ENCODE measurements around the gene FBXW11. TPM values are rescaled to one million over a fixed set of nuclear protein-coding genes. Genes with fewer than 3 reads are reported as not detected.

Gene FBXW11
- total and polyA plus RNA-seq, 2 of the 13 experiments (the other 11 are each of a cell fraction or from before 2014, with no cell fraction given), result 31.7 to 53.6 TPM

- Histone ChIP-seq H3K36me3 (replicated peaks in 1 of 2; ENCODE audit: control insufficient read depth in 1 of 2, insufficient read depth in 2 of 2, low read length in 2 of 2) (no peaks in the 10 kb centered on the region), H4K20me1 (ENCODE audit: insufficient read depth, low read length) (no peaks in the 10 kb centered on the region), H3K27me3 (ENCODE audit: control insufficient read depth in 1 of 2, insufficient read depth in 2 of 2, low read length in 2 of 2) (peaks cover 0 to 2% of the 10 kb centered on the region in 2 experiments; a peak in 1 of 5 replicates), H3K4me1 (ENCODE audit: insufficient read depth, low read length) (no peaks in the 10 kb centered on the region), H3K9ac (ENCODE audit: insufficient read depth, low read depth, low read length) (no peak overlapping the region), H3K79me2 (ENCODE audit: insufficient read depth, low read length) (no peaks in the 10 kb centered on the region), H3K9me3 (ENCODE audit: low read length) (no peaks in the 10 kb centered on the region), H3K4me3 (replicated peaks in 1 of 3; ENCODE audit: insufficient read depth in 1 of 3, low read depth in 2 of 3, low read length in 3 of 3) (no peak overlapping the region), H2AFZ (ENCODE audit: low read length) (no peak overlapping the region), H3K4me2 (ENCODE audit: low read depth, low read length) (no peak overlapping the region), H3K27ac (ENCODE audit: extremely low read length, insufficient read depth, low read length) (no peak overlapping the region)
- in situ Hi-C loops (cut with HindIII; ENCODE audit: extremely low pct_ligation_motif_present, low pct_unique_long_range_greater_than_20kb), result no loop called here
- TF ChIP-seq ZBTB39 (CRISPR knock-in tag; IDR thresholded peaks at IDR 0.05) (no peak), RBM22 (optimal IDR thresholded peaks at IDR 0.05; ENCODE audit: low read length) (no peak), ELF3 (CRISPR knock-in tag; IDR thresholded peaks at IDR 0.05) (no peak), ZNF589 (CRISPR knock-in tag; conservative IDR thresholded peaks at IDR 0.05) (no peak), ZNF607 (CRISPR knock-in tag; IDR thresholded peaks at IDR 0.05; ENCODE audit: borderline replicate concordance) (no peak), NFKBIZ (CRISPR knock-in tag; IDR thresholded peaks at IDR 0.05) (no peak), ZNF674 (CRISPR knock-in tag; IDR thresholded peaks at IDR 0.05; ENCODE audit: low read depth) (no peak), NPAS2 (CRISPR knock-in tag; IDR thresholded peaks at IDR 0.05; ENCODE audit: borderline replicate concordance) (no peak), ZBTB26 (CRISPR knock-in tag; IDR thresholded peaks at IDR 0.05; ENCODE audit: borderline replicate concordance) (no peak), SKIL (CRISPR knock-in tag; IDR thresholded peaks at IDR 0.05; ENCODE audit: borderline replicate concordance) (no peak), HNF4G (IDR thresholded peaks at IDR 0.05; ENCODE audit: borderline replicate concordance, low read depth, low read length) (no peak), HNF4G (CRISPR knock-in tag; IDR thresholded peaks at IDR 0.05; ENCODE audit: borderline replicate concordance, low read depth) (no peak), ZNF800 (CRISPR knock-in tag; IDR thresholded peaks at IDR 0.05) (no peak)
- BruUV-seq (replicated peaks), result no TSS peak
- DNase-seq (ENCODE audit: low spot score) (no peak), FAIRE-seq (no peak), ATAC-seq (no peak)
- 42% methylated on average over 2 of the region's 2 CpGs for WGBS (ENCODE audit: low lambda C conversion rate)
- intact Hi-C loops (cut with micrococcal nuclease; ENCODE audit: unreplicated experiment), result no loop called here
- ChIA-PET CTCF (ENCODE audit: low intra/inter-chr PET ratio, low total read pairs) (no interaction called here), POLR2A (no interaction called here)
Observed at GRCh38 chr5:171834461-171834860, 172.0 kb downstream of the FBXW11 start.

All from HepG2 (cell line).